HG02588 (cell line): ENCODE data around the gene CDC42BPG.
"Not testable (repeated sequence)": the region's sequence is repeated elsewhere in the genome, so short reads cannot be mapped to it uniquely, and the experiment has no call there.

Experiments
- ATAC-seq: cut with Tn5 transposase; IDR thresholded peaks from one replicate; pipeline ENCODE4 v1.9.1; 2021; ENCODE audit warnings: mild to moderate bottlenecking, moderate library complexity; ENCODE audit not compliant: unreplicated experiment

CDC42BPG gene

DNA sequence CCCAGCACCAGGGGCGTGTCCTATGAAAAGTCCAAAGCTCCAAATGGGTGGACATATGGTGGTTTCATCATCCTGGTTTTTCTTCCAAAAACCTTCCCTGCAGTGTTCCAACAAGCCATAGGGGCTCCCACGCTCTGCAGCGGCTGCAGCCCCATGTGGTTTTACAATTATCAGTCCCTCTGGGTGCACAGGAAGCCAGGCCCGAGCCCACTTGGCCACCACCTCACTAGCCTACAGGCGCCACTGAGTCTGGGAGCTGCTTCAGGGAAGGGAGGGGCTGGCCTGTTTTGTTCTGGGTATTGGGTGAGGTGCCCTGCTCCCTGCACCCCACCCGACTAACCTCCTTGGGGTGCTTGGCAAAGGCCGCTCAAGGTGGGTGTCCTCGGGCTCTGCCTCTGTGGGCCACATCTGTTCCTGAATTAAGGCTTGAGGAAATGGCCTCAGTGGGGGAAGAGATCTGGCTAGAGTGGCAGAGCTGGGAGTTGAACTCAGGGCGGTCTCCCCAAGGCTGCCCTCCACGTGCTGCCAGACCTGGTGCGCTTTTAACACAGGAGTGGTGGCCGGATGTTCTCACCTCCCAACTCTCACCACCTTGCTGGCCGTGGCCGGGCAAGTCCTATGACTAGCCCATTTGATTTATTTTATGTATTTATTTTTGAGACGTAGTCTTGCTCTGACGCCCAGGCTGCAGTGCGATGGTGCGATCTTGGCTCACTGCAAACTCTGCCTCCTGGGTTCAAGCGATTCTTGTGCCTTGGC lies 5.3 kb upstream of the CDC42BPG start:
- ATAC-seq: no peak

- no peak for ATAC-seq
Measured at GRCh38 chr11:64848826-64849597, 4.6 kb upstream of the CDC42BPG start.

- ATAC-seq: no peak
Measured at GRCh38 chr11:64848214-64848825, 3.9 kb upstream of the CDC42BPG start.

- no peak for ATAC-seq
Measured at GRCh38 chr11:64846998-64847666, 2.7 kb upstream of the CDC42BPG start.

DNA sequence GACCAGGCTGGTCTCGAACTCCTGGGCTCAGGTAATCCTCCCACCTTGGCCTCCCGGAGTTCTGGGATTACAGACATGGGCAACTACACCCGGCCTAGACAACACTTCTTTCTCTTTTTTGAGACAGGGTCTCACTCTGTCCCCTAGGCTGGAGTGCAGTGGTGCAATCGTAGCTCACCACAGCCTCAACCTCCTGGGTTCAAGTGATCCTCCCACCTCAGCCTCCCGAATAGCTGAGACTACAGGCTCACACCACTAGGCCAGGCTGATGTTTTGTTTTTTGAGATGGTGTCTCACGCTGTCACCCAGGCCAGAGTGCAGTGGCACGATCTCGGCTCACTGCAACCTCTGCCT lies 1.3 kb upstream of the CDC42BPG start:
- ATAC-seq: not testable (repeated sequence)

- ATAC-seq: no peak
Measured at GRCh38 chr11:64845129-64845775, 799 bp upstream of the CDC42BPG start.

GRCh38 chr11:64843686-64844329 lies 645 bp downstream of the CDC42BPG start:
- ATAC-seq: no peak

GRCh38 chr11:64842851-64843685 lies 1.4 kb downstream of the CDC42BPG start:
- no peak for ATAC-seq

GRCh38 chr11:64842366-64842759 lies 2.1 kb downstream of the CDC42BPG start:
- no peak for ATAC-seq

GRCh38 chr11:64841592-64842365 lies 2.7 kb downstream of the CDC42BPG start:
- no peak for ATAC-seq

DNA sequence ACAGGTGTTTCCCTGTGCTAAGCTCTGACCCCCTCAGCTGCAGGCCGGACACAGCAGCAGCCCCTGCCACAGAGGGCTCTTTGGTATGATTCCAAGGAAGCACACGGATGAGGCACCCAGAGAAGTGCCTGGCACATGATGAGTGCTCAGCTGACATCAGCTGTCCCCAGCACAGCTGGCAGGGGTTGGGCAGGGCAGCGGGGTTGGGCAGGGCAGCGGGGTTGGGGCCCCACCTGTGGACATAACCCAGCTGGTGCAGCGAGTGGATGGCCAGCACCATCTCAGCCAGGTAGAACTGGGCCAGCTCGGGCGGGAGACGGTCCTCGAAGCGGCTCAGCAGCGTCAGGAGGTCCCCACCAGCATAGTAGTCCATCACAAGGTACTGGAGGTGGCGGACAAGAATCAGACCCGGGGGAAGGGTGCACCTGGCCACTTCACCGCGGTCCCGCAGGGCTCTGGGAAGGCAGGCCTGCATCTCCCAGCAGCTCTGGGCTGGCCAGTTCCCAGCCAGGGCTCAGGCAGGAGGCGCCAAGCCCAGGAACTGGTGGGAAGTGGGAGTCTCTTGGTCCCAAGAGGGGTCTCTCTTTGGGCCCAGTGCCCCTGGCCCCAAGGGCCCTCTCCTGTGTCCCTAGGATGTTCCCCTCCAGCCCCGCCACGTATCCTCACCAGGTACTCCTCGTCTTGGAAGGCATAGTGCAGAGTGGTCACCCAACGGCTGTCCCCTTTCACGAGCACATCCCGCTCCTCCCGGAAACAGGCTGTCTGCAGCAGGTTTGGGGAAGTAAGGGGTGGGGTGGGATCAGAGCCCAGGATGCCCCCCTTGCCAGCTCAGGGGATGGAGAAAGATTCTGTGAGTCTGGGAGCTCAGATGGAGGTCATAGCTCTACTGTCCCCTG lies 4.3 kb downstream of the CDC42BPG start:
- ATAC-seq: no peak

GRCh38 chr11:64839335-64839734 lies 5.1 kb downstream of the CDC42BPG start:
- no peak for ATAC-seq

DNA sequence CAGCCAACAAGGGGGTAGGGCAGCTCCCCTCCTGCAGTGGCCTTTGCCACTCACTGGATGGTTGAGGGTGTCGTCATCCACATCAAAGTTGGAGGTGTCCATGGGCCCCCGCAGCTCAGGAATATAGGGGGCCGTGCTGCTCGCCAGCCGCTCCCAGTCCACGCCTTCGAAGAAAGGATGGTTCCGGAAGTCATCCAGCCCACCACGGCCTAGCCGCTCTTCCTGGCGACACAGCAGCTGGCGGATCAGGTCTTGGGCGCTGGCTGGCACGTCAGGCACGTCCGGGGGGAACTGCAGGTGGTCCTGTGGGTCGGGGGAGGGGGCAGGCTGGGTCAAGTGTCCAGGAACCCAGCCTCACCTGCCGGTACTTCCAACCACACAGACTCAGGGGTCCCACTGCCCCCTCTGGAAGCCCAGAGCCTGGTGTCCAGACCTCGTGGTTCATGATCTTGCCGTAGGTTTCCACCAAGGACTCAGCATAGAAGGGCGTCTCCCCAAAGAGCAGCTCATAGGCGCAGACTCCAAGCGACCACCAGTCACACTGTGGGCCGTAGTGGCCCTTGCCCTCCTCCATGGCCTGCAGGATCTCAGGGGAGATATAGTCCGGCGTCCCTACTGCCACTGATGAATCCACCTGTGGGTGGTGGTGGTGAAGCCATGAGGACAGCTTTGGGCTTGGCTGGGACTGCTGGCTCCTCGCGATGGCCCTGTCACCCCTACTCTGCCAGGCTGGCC lies 5.7 kb downstream of the CDC42BPG start:
- no peak for ATAC-seq

GRCh38 chr11:64837887-64838351 lies 6.5 kb downstream of the CDC42BPG start:
- no peak for ATAC-seq

- no peak for ATAC-seq
Measured at GRCh38 chr11:64836448-64837072, 7.9 kb downstream of the CDC42BPG start.

- no peak for ATAC-seq
Measured at GRCh38 chr11:64835616-64836447, 8.6 kb downstream of the CDC42BPG start.
